Body of pancreas (tissue), 4 donors: ENCODE results near the gene RET. TPM values are rescaled to one million over a fixed set of nuclear protein-coding genes. Genes with fewer than 3 reads are reported as not detected.

Experiments
- ATAC-seq: fragments of 150-250 bp; one replicate; pipeline ENCODE4 v1.9.1; 2016
- DNase-seq, 4 donors: peaks; one replicate each; pipeline ENCODE4 v3.0.0-alpha.2; 2019
- H3K27ac ChIP-seq, 4 donors: fragments of 200-600 bp; sonication (generic); 1 replicate in 3 of 4; 2 replicates in 1 of 4; pipeline versions ENCODE4 v1.5.1 to v1.6.1; 2016 to 2019; ENCODE audit warnings: mild to moderate bottlenecking in 1 of 4, mixed read lengths in 1 of 4, moderate library complexity in 1 of 4
- H3K27me3 ChIP-seq, 2 donors: fragments of 200-600 bp; sonication (generic); one replicate each; pipeline ENCODE4 v1.6.0; 2016; ENCODE audit warnings: mild to moderate bottlenecking in 1 of 2
- H3K36me3 ChIP-seq, 2 donors: fragments of 200-600 bp; sonication (generic); replicated peaks in 1 of 2; 2 replicates each; pipeline ENCODE4 v1.5.1; 2016; ENCODE audit warnings: low read depth in 2 of 2; ENCODE audit not compliant: insufficient read depth in 1 of 2
- H3K4me1 ChIP-seq: fragments of 200-600 bp; sonication (generic); one replicate; pipeline ENCODE4 v1.6.0; 2016
- H3K4me3 ChIP-seq, 2 donors: fragments of 200-600 bp; sonication (generic); 1 replicate in 1 of 2; 2 replicates in 1 of 2; pipeline ENCODE4 v1.5.1; 2016 to 2019
- H3K9me3 ChIP-seq, 3 donors: fragments of 200-600 bp; sonication (generic); 1 replicate in 2 of 3; 2 replicates in 1 of 3; pipeline ENCODE4 v1.5.1; 2016
- POLR2A ChIP-seq, 3 donors: fragments of 450-650 bp; IDR thresholded peaks; one replicate each; pipeline ENCODE4 v1.6.1; 2016; ENCODE audit warnings: antibody characterized with exemption in 3 of 3, mild to moderate bottlenecking in 2 of 3
- WGBS, 2 donors: methylation state at CpG; one replicate each; pipeline ENCODE4 v1.1.5; 2017; 5-methylcytosine and 5-hydroxymethylcytosine counted together
- intact Hi-C: fragments of 100-400 bp; cut with DNase I; formaldehyde crosslinking; loops from one replicate; pipeline ENCODE4 v1.15.1; 2023
- total RNA-seq, 2 donors: library from RNA; depleted of rRNA; stranded (reverse); fragments of >200 nt; gene quantifications; one replicate each; pipeline ENCODE4 v1.1.0, GENCODE V29; 2016
- TF ChIP-seq, protein P1 (sequence below), 7 experiments: fragments of 450-650 bp in 4 of 7; fragments of 200-600 bp in 3 of 7; sonication (generic) in 3 of 7; IDR thresholded peaks; one replicate each; pipeline ENCODE4 v1.5.1; 2016 to 2019; ENCODE audit warnings: antibody characterized with exemption in 7 of 7

Gene RET
- total RNA-seq, 2 donors from 2014 or later: 0.78 to 1.6 TPM

GRCh38 chr10:43032613-43033012 is 44.3 kb upstream of the RET start:
- no peak for TF ChIP-seq POLR2A (IDR thresholded peaks at IDR 0.05)
- TF ChIP-seq, protein P1, sequence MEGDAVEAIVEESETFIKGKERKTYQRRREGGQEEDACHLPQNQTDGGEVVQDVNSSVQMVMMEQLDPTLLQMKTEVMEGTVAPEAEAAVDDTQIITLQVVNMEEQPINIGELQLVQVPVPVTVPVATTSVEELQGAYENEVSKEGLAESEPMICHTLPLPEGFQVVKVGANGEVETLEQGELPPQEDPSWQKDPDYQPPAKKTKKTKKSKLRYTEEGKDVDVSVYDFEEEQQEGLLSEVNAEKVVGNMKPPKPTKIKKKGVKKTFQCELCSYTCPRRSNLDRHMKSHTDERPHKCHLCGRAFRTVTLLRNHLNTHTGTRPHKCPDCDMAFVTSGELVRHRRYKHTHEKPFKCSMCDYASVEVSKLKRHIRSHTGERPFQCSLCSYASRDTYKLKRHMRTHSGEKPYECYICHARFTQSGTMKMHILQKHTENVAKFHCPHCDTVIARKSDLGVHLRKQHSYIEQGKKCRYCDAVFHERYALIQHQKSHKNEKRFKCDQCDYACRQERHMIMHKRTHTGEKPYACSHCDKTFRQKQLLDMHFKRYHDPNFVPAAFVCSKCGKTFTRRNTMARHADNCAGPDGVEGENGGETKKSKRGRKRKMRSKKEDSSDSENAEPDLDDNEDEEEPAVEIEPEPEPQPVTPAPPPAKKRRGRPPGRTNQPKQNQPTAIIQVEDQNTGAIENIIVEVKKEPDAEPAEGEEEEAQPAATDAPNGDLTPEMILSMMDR (IDR thresholded peaks at IDR 0.05): no peak
- H3K4me3 ChIP-seq: no peak overlapping the region
- DNase-seq (no peak), ATAC-seq (no peak)
- H3K27ac ChIP-seq: no peak overlapping the region
- intact Hi-C loops: no loop called here
- no peaks in the 10 kb centered on the region for H3K4me1 ChIP-seq
- no peaks in the 10 kb centered on the region for H3K27me3 ChIP-seq
- no peaks in the 10 kb centered on the region for H3K36me3 ChIP-seq
- WGBS, 2 donors: 36 to 59% methylated on average over 1 of the region's 1 CpG
- peaks cover 0 to 5% (median 0%) of the 10 kb centered on the region in 3 donors for H3K9me3 ChIP-seq

- Histone ChIP-seq H3K9me3 (peaks cover 0 to 5% (median 0%) of the 10 kb centered on the region in 3 donors), H3K27ac (no peak overlapping the region), H3K36me3 (no peaks in the 10 kb centered on the region), H3K27me3 (no peaks in the 10 kb centered on the region), H3K4me3 (no peak overlapping the region), H3K4me1 (no peaks in the 10 kb centered on the region)
- WGBS, 2 donors: 37 to 42% methylated on average over 4 of the region's 4 CpGs
- intact Hi-C loops: no loop called here
- DNase-seq: no peak
- ATAC-seq: no peak
- no peak for TF ChIP-seq POLR2A (IDR thresholded peaks at IDR 0.05)
- TF ChIP-seq, protein P1 (IDR thresholded peaks at IDR 0.05): no peak
These were observed 41.1 kb upstream of the RET start for GRCh38 chr10:43035800-43036199.

- intact Hi-C loops: no loop called here
- DNase-seq: no peak
- ATAC-seq: no peak
- WGBS, 2 donors: 69 to 76% methylated on average over 13 to 15 of the region's 16 CpGs
- Histone ChIP-seq H3K36me3 (no peaks in the 10 kb centered on the region), H3K27me3 (no peaks in the 10 kb centered on the region), H3K4me1 (no peaks in the 10 kb centered on the region), H3K4me3 (no peak overlapping the region), H3K9me3 (peaks cover 0 to 5% (median 0%) of the 10 kb centered on the region in 3 donors), H3K27ac (no peak overlapping the region)
- TF ChIP-seq, protein P1 (IDR thresholded peaks at IDR 0.05): no peak
- TF ChIP-seq POLR2A (IDR thresholded peaks at IDR 0.05): no peak
These were observed 40.1 kb upstream of the RET start for GRCh38 chr10:43036481-43037428.

- TF ChIP-seq, protein P1 (IDR thresholded peaks at IDR 0.05): no peak
- TF ChIP-seq POLR2A (IDR thresholded peaks at IDR 0.05): no peak
- no peaks in the 10 kb centered on the region for H3K4me1 ChIP-seq
- intact Hi-C loops: no loop called here
- peaks cover 0 to 5% (median 0%) of the 10 kb centered on the region in 3 donors for H3K9me3 ChIP-seq
- H3K27ac ChIP-seq: no peak overlapping the region
- DNase-seq (no peak), ATAC-seq (no peak)
- no peaks in the 10 kb centered on the region for H3K36me3 ChIP-seq
- 68 to 79% methylated on average over 6 of the region's 6 CpGs for WGBS, 2 donors
- no peaks in the 10 kb centered on the region for H3K27me3 ChIP-seq
- no peak overlapping the region for H3K4me3 ChIP-seq
These were observed 39.4 kb upstream of the RET start for GRCh38 chr10:43037440-43037839.
